HG03469 (cell line): ENCODE data around the gene PARD3B.

ENCODE experiments used
- ATAC-seq: cut with Tn5 transposase; IDR thresholded peaks from one replicate; pipeline ENCODE4 v1.9.1; 2021; ENCODE audit warnings: mild to moderate bottlenecking, moderate library complexity, moderate number of reproducible peaks; ENCODE audit not compliant: unreplicated experiment

PARD3B gene

GRCh38 chr2:205658068-205658467, 1112.8 kb downstream of the PARD3B start:
- ATAC-seq: no peak

- ATAC-seq: no peak
Measured at GRCh38 chr2:205658572-205658971, 1113.3 kb downstream of the PARD3B start.

GRCh38 chr2:205659922-205660321, 1114.6 kb downstream of the PARD3B start:
- ATAC-seq: no peak

GRCh38 chr2:205660521-205661124, 1115.3 kb downstream of the PARD3B start:
- ATAC-seq: no peak

GRCh38 chr2:205661281-205661680, 1116.0 kb downstream of the PARD3B start:
- no peak for ATAC-seq

GRCh38 chr2:205662206-205662965, 1117.1 kb downstream of the PARD3B start:
- ATAC-seq: no peak

- ATAC-seq: no peak
Measured at GRCh38 chr2:205665791-205666190, 1120.5 kb downstream of the PARD3B start.
